Left lung (tissue), 14 donors: Measurements from ENCODE around the gene GYPC. TPM values are rescaled to one million over a fixed set of nuclear protein-coding genes. Genes with fewer than 3 reads are reported as not detected.
A peak's percentile ranks its signal among the peaks of the same experiment; 100 is the strongest.

ENCODE experiments used
- ATAC-seq: fragments of 200-7000 bp; cut with Tn5 transposase; one replicate; pipeline ENCODE4 v1.9.1; 2020; ENCODE audit warnings: moderate library complexity
- DNase-seq, 4 donors: peaks; one replicate each; pipeline ENCODE4 v3.0.0-alpha.2; 2013 to 2020
- H3K27ac ChIP-seq, 2 donors: fragments of 200-600 bp; sonication (generic) in 1 of 2; one replicate each; pipeline versions ENCODE4 v1.5.0 to v1.8.0; 2020 to 2021
- H3K27me3 ChIP-seq, 2 donors: fragments of 200-600 bp; sonication (generic) in 1 of 2; one replicate each; pipeline versions ENCODE4 v1.5.0 to v1.8.0; 2020 to 2021
- H3K36me3 ChIP-seq, 2 donors: fragments of 200-600 bp; sonication (generic) in 1 of 2; one replicate each; pipeline versions ENCODE4 v1.5.0 to v1.8.0; 2020 to 2021
- H3K4me1 ChIP-seq, 2 donors: fragments of 200-600 bp; one replicate each; pipeline ENCODE4 v1.8.0; 2021
- H3K4me3 ChIP-seq, 2 donors: fragments of 200-600 bp; sonication (generic) in 1 of 2; one replicate each; pipeline versions ENCODE4 v1.5.0 to v1.8.0; 2020 to 2021; ENCODE audit warnings: mild to moderate bottlenecking in 1 of 2
- H3K9me3 ChIP-seq, 2 donors: fragments of 200-600 bp; sonication (generic) in 1 of 2; one replicate each; pipeline versions ENCODE4 v1.5.0 to v1.8.0; 2020 to 2021
- intact Hi-C, 2 donors: fragments of 100-400 bp; cut with DNase I; formaldehyde crosslinking; loops; one replicate each; pipeline versions ENCODE4 v1.11.2 to v1.14.2; 2022
- long read RNA-seq, 12 donors: library from polyadenylated mRNA in 2 of 12; unstranded in 2 of 12; transcript quantifications; one replicate each; pipeline ENCODE4 v2.0.0 and lab custom pipeline, GENCODE V29; 2019 to 2026
- polyA plus RNA-seq, 6 donors: library from polyadenylated mRNA; unstranded; fragments of 120-200 nt; gene quantifications; one replicate each; pipeline ENCODE4 v1.2.1, GENCODE V29; 2013; ENCODE audit not compliant: insufficient read length in 6 of 6
- total RNA-seq, 2 donors: library from RNA; stranded (reverse); fragmentation: NEBNext Ultra II Directional; extraction: Animal tissue kit (Norgen Biotek cat#: 25700); gene quantifications; one replicate each; pipeline ENCODE4 v1.2.1, GENCODE V29; 2021
- TF ChIP-seq, protein P1 (sequence below), 2 donors: fragments of 200-600 bp; sonication (generic) in 1 of 2; IDR thresholded peaks; one replicate each; pipeline versions ENCODE4 v1.5.0 to v1.8.0; 2021; ENCODE audit warnings: antibody characterized with exemption in 2 of 2
- donor health status: DM: no; HTN: yes; CAD: no.
- donor health status: DM: no; HTN: no; CAD: no.

GYPC gene, protein sequence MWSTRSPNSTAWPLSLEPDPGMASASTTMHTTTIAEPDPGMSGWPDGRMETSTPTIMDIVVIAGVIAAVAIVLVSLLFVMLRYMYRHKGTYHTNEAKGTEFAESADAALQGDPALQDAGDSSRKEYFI
- total RNA-seq (10 to 100 TPM; 44.0 to 74.0 TPM), polyA plus RNA-seq (10 to 100 TPM; 56.8 to 92.8 (median 76.3) TPM)
- long read RNA-seq, donor 1, transcript GYPC-203 (3 exons, 932 nt), result minor isoform, 12 of 155 reads
- long read RNA-seq, donor 1, transcript GYPC-201 (4 exons, 1,246 nt), result major isoform, 133 of 155 reads
- long read RNA-seq, donor 1, partial matches to known transcripts, result 10 of 155 reads
- long read RNA-seq, donor 1, other reads (novel, unspliced or antisense), result 0 of 155 reads
- long read RNA-seq, donor 2, transcript GYPC-201 (4 exons, 1,246 nt), result major isoform, 53 of 63 reads
- long read RNA-seq, donor 2, partial matches to known transcripts, result 8 of 63 reads
- long read RNA-seq, donor 2, other reads (novel, unspliced or antisense), result 0 of 63 reads
- long read RNA-seq, donor 3, transcript GYPC-201 (4 exons, 1,246 nt), result major isoform, 48 of 49 reads
- long read RNA-seq, donor 3, partial matches to known transcripts, result 0 of 49 reads
- long read RNA-seq, donor 3, other reads (novel, unspliced or antisense), result 0 of 49 reads
- long read RNA-seq, donor 4, transcript GYPC-201 (4 exons, 1,246 nt), result major isoform, 23 of 28 reads
- long read RNA-seq, donor 4, partial matches to known transcripts, result 0 of 28 reads
- long read RNA-seq, donor 4, other reads (novel, unspliced or antisense), result 2 of 28 reads
- long read RNA-seq, donor 5, transcript GYPC-203 (3 exons, 932 nt), result minor isoform, 5 of 54 reads
- long read RNA-seq, donor 5, transcript GYPC-201 (4 exons, 1,246 nt), result major isoform, 49 of 54 reads
- long read RNA-seq, donor 5, partial matches to known transcripts, result 0 of 54 reads
- long read RNA-seq, donor 5, other reads (novel, unspliced or antisense), result 0 of 54 reads
- long read RNA-seq, donor 6, transcript GYPC-203 (3 exons, 932 nt), result minor isoform, 9 of 63 reads
- long read RNA-seq, donor 6, transcript GYPC-201 (4 exons, 1,246 nt), result major isoform, 53 of 63 reads
- long read RNA-seq, donor 6, partial matches to known transcripts, result 0 of 63 reads
- long read RNA-seq, donor 6, other reads (novel, unspliced or antisense), result 0 of 63 reads
- long read RNA-seq, donor 7, transcript GYPC-201 (4 exons, 1,246 nt), result major isoform, 29 of 30 reads
- long read RNA-seq, donor 7, partial matches to known transcripts, result 0 of 30 reads
- long read RNA-seq, donor 7, other reads (novel, unspliced or antisense), result 0 of 30 reads
- long read RNA-seq, donor 8, transcript GYPC-201 (4 exons, 1,246 nt), result major isoform, 40 of 48 reads
- long read RNA-seq, donor 8, transcript GYPC-203 (3 exons, 932 nt), result minor isoform, 8 of 48 reads
- long read RNA-seq, donor 8, partial matches to known transcripts, result 0 of 48 reads
- long read RNA-seq, donor 8, other reads (novel, unspliced or antisense), result 0 of 48 reads
- long read RNA-seq, donor 9, result 0 reads
- long read RNA-seq, donor 10, transcript GYPC-201 (4 exons, 1,246 nt), result major isoform, 45 of 49 reads
- long read RNA-seq, donor 10, partial matches to known transcripts, result 0 of 49 reads
- long read RNA-seq, donor 10, other reads (novel, unspliced or antisense), result 2 of 49 reads
- long read RNA-seq, donor 11, transcript GYPC-201 (4 exons, 1,246 nt), result major isoform, 16 of 63 reads
- long read RNA-seq, donor 11, partial matches to known transcripts, result 43 of 63 reads
- long read RNA-seq, donor 11, other reads (novel, unspliced or antisense), result 0 of 63 reads
- long read RNA-seq, donor 12, transcript GYPC-203 (3 exons, 932 nt), result minor isoform, 10 of 123 reads
- long read RNA-seq, donor 12, transcript GYPC-201 (4 exons, 1,246 nt), result major isoform, 39 of 123 reads
- long read RNA-seq, donor 12, partial matches to known transcripts, result 73 of 123 reads
- long read RNA-seq, donor 12, other reads (novel, unspliced or antisense), result 0 of 123 reads

GRCh38 chr2:126655500-126656430 lies at the start of gene GYPC:
GYPC (plus strand) TSS chr2:126656158; CDS start chr2:126656264, 106 bp downstream.
- Histone ChIP-seq H3K4me1 (peaks cover 22 to 68% of the 10 kb centered on the region in 2 donors), H3K27ac (peak within 1 kb of the TSS; percentile 95 to 96)
- peak; percentile 63 to 89 (median 68) for DNase-seq

GRCh38 chr2:126614524-126615227 lies 41.3 kb upstream of the GYPC start:
- intact Hi-C loops, result no loop called here
- no peaks in the 10 kb centered on the region for H3K36me3 ChIP-seq
- peak; percentile 43 for ATAC-seq
- H3K4me1 ChIP-seq, result no peaks in the 10 kb centered on the region
- no peak overlapping the region for H3K4me3 ChIP-seq
- H3K9me3 ChIP-seq, result no peaks in the 10 kb centered on the region
- no peak overlapping the region for H3K27ac ChIP-seq
- H3K27me3 ChIP-seq, result no peaks in the 10 kb centered on the region
- TF ChIP-seq, protein P1, sequence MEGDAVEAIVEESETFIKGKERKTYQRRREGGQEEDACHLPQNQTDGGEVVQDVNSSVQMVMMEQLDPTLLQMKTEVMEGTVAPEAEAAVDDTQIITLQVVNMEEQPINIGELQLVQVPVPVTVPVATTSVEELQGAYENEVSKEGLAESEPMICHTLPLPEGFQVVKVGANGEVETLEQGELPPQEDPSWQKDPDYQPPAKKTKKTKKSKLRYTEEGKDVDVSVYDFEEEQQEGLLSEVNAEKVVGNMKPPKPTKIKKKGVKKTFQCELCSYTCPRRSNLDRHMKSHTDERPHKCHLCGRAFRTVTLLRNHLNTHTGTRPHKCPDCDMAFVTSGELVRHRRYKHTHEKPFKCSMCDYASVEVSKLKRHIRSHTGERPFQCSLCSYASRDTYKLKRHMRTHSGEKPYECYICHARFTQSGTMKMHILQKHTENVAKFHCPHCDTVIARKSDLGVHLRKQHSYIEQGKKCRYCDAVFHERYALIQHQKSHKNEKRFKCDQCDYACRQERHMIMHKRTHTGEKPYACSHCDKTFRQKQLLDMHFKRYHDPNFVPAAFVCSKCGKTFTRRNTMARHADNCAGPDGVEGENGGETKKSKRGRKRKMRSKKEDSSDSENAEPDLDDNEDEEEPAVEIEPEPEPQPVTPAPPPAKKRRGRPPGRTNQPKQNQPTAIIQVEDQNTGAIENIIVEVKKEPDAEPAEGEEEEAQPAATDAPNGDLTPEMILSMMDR (IDR thresholded peaks at IDR 0.05), result no peak
- peak in 1 of 4 donors; percentile 18 for DNase-seq

More at GRCh38 chr2:126655500-126656430, at the start of gene GYPC:
- H3K36me3 ChIP-seq, result no peaks in the 10 kb centered on the region
- TF ChIP-seq, protein P1 (IDR thresholded peaks at IDR 0.05), result no peak
- ATAC-seq, result peak; percentile 39
- no peaks in the 10 kb centered on the region for H3K9me3 ChIP-seq
- peaks cover 0 to 12% of the 10 kb centered on the region in 2 donors for H3K27me3 ChIP-seq
- intact Hi-C loops, result no loop called here
- peak within 1 kb of the TSS; percentile 54 to 68 for H3K4me3 ChIP-seq

GRCh38 chr2:126616606-126617069 lies 39.3 kb upstream of the GYPC start:
- intact Hi-C loops, result no loop called here
- TF ChIP-seq, protein P1 (IDR thresholded peaks at IDR 0.05), result no peak
- no peak for ATAC-seq
- Histone ChIP-seq H3K4me1 (no peaks in the 10 kb centered on the region), H3K27ac (no peak overlapping the region), H3K4me3 (no peak overlapping the region), H3K27me3 (no peaks in the 10 kb centered on the region), H3K36me3 (no peaks in the 10 kb centered on the region), H3K9me3 (peaks cover 0 to 5% of the 10 kb centered on the region in 2 donors)
- no peak for DNase-seq
